PC-3 (cell line): Measurements from ENCODE around the gene ELF2. TPM values are rescaled to one million over a fixed set of nuclear protein-coding genes. Genes with fewer than 3 reads are reported as not detected.

Experiments
- ATAC-seq: fragments of 200-7000 bp; cut with Tn5 transposase; 2 replicates; pipeline ENCODE4 v1.9.1; 2020; ENCODE audit warnings: mild to moderate bottlenecking, moderate library complexity
- BruUV-seq: library from RNA; stranded (reverse); fragments of 400-500 nt; replicated peaks from 2 replicates; lab custom pipeline; 2021; lab: Mats Ljungman, UMichigan
- CTCF ChIA-PET: fragments of 300-600 bp; sonication (Branson Sonifier 250); formaldehyde crosslinking; loops from one replicate; lab custom pipeline; 2022; ENCODE audit warnings: antibody characterized with exemption; lab: Charles Lee
- POLR2A ChIA-PET: fragments of 300-600 bp; sonication (Branson Sonifier 250); formaldehyde crosslinking; loops from one replicate; lab custom pipeline; 2022; ENCODE audit warnings: antibody characterized with exemption; ENCODE audit not compliant: unreplicated experiment; lab: Charles Lee
- DNase-seq: peaks from one replicate; pipeline ENCODE4 v3.0.0-alpha.2; 2015
- H2AFZ ChIP-seq: fragments of 300-600 bp; sonication (generic); 2 replicates; pipeline ENCODE4 v1.6.0; 2016; ENCODE audit warnings: antibody characterized with exemption, low read length
- H3F3A ChIP-seq: fragments of 300-600 bp; sonication (generic); one replicate; pipeline ENCODE4 v1.6.0; 2017; ENCODE audit warnings: antibody characterized with exemption, low read length, control low read depth, mild to moderate bottlenecking; ENCODE audit not compliant: unreplicated experiment
- H3K27ac ChIP-seq: fragments of 300-600 bp; sonication (generic); 2 replicates; pipeline ENCODE4 v1.5.1; 2016; ENCODE audit warnings: mild to moderate bottlenecking, low read length
- H3K27me3 ChIP-seq: fragments of 300-600 bp; sonication (generic); 2 replicates; pipeline ENCODE4 v1.6.1; 2016; ENCODE audit warnings: low read length, mixed read lengths
- H3K36me3 ChIP-seq: fragments of 300-600 bp; sonication (generic); 2 replicates; pipeline ENCODE4 v1.6.1; 2016; ENCODE audit warnings: low read depth, mixed run types, low read length, mixed read lengths
- H3K4me1 ChIP-seq: fragments of 300-600 bp; sonication (generic); 2 replicates; pipeline ENCODE4 v1.5.1; 2016; ENCODE audit warnings: low read length; ENCODE audit not compliant: insufficient read depth
- H3K4me2 ChIP-seq: fragments of 300-600 bp; sonication (generic); 2 replicates; pipeline ENCODE4 v1.6.0; 2016; ENCODE audit warnings: low read length
- H3K4me3 ChIP-seq: fragments of 300-600 bp; sonication (generic); 2 replicates; pipeline ENCODE4 v1.5.1; 2016; ENCODE audit warnings: mild to moderate bottlenecking, low read length, mixed read lengths
- H3K79me2 ChIP-seq: fragments of 300-600 bp; sonication (generic); 2 replicates; pipeline ENCODE4 v1.6.1; 2017; ENCODE audit warnings: low read length, mixed read lengths
- H3K9ac ChIP-seq: fragments of 300-600 bp; sonication (generic); 2 replicates; pipeline ENCODE4 v1.6.0; 2016; ENCODE audit warnings: mild to moderate bottlenecking, low read length
- H3K9me2 ChIP-seq: fragments of 300-600 bp; sonication (generic); replicated peaks from 2 replicates; pipeline ENCODE4 v1.6.1; 2016; ENCODE audit warnings: mixed run types, low read length, mixed read lengths
- H3K9me3 ChIP-seq: fragments of 300-600 bp; sonication (generic); 2 replicates; pipeline ENCODE4 v1.6.1; 2016; ENCODE audit warnings: low read length, mixed read lengths
- H4K20me1 ChIP-seq: fragments of 300-600 bp; sonication (generic); 2 replicates; pipeline ENCODE4 v1.6.1; 2016; ENCODE audit warnings: low read length, mixed read lengths
- CTCF ChIP-seq: fragments of 300-600 bp; sonication (generic); conservative IDR thresholded peaks from 2 replicates; pipeline ENCODE4 v1.5.1; 2017; ENCODE audit warnings: antibody characterized with exemption, low read depth, mild to moderate bottlenecking, low read length
- EZH2 ChIP-seq: fragments of 300-600 bp; sonication (generic); IDR thresholded peaks from one replicate; pipeline ENCODE4 v1.6.1; 2017; ENCODE audit warnings: antibody characterized with exemption, mild to moderate bottlenecking, low read length; ENCODE audit not compliant: unreplicated experiment
- EZH2phosphoT487 ChIP-seq: fragments of 300-600 bp; sonication (generic); IDR thresholded peaks from 2 replicates; pipeline ENCODE4 v1.6.1; 2018; ENCODE audit warnings: mild to moderate bottlenecking, antibody characterized with exemption, low read length, borderline replicate concordance
- intact Hi-C: fragments of 100-400 bp; cut with micrococcal nuclease; formaldehyde crosslinking; loops from 2 replicates; pipeline ENCODE4 v1.9.0; 2023
- total RNA-seq: library from RNA; depleted of rRNA; stranded (reverse); fragments of >200 nt; gene quantifications from 2 replicates; pipeline ENCODE4 v1.2.3, GENCODE V29; 2014

ELF2 gene
- total RNA-seq, 1 experiment from 2014 or later = 18.5 TPM

DNA sequence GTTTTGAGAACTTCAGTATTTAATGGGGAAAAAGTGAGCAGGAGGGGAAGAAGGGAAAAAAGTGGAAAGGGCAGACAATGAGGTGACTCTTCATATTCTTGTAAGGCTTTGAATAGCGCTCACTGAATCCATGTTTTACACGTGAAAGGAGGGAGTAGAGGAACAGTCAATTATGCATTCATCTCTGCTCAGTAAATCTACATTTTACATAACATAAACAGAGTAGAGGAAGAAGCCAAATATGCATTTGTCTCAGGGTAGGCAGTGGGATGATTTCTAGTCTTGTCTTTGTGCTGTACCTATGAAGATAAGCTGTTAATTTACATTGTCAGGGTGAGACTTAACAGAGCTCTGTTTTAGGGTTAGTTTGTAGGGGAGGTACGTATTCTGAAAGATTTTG, 19.4 kb upstream of the ELF2 start:
- ChIA-PET CTCF (no interaction called here), POLR2A (no interaction called here)
- H3K36me3 ChIP-seq = no peaks in the 10 kb centered on the region
- H3K4me1 ChIP-seq = no peaks in the 10 kb centered on the region
- no peak overlapping the region for H2AFZ ChIP-seq
- H3K9me2 ChIP-seq = no peaks in the 10 kb centered on the region
- ATAC-seq (no peak), DNase-seq (no peak)
- no TSS peak for BruUV-seq
- H3K4me2 ChIP-seq = no peak overlapping the region
- no peaks in the 10 kb centered on the region for H3K79me2 ChIP-seq
- no peaks in the 10 kb centered on the region for H3F3A ChIP-seq
- no peak overlapping the region for H3K4me3 ChIP-seq
- intact Hi-C loops = no loop called here
- H3K9me3 ChIP-seq = no peaks in the 10 kb centered on the region
- TF ChIP-seq EZH2phosphoT487 (no peak), EZH2 (no peak), CTCF (no peak)
- H4K20me1 ChIP-seq = no peaks in the 10 kb centered on the region
- H3K27ac ChIP-seq = no peak overlapping the region
- H3K9ac ChIP-seq = no peak overlapping the region
- no peaks in the 10 kb centered on the region for H3K27me3 ChIP-seq

GRCh38 chr4:139191373-139191772, 14.4 kb upstream of the ELF2 start:
- H3K36me3 ChIP-seq = no peaks in the 10 kb centered on the region
- CTCF ChIA-PET = no interaction called here
- BruUV-seq = no TSS peak
- no peaks in the 10 kb centered on the region for H3K79me2 ChIP-seq
- no peaks in the 10 kb centered on the region for H3K9me3 ChIP-seq
- H3K4me3 ChIP-seq = no peak overlapping the region
- H3K27me3 ChIP-seq = no peaks in the 10 kb centered on the region
- POLR2A ChIA-PET = no interaction called here
- H2AFZ ChIP-seq = no peak overlapping the region
- no peak overlapping the region for H3K27ac ChIP-seq
- no peaks in the 10 kb centered on the region for H4K20me1 ChIP-seq
- no peak for TF ChIP-seq EZH2phosphoT487
- TF ChIP-seq EZH2 = no peak
- TF ChIP-seq CTCF = no peak
- H3K9ac ChIP-seq = no peak overlapping the region
- H3K4me2 ChIP-seq = no peak overlapping the region
- no peaks in the 10 kb centered on the region for H3K4me1 ChIP-seq
- DNase-seq (no peak), ATAC-seq (no peak)
- no peaks in the 10 kb centered on the region for H3F3A ChIP-seq
- H3K9me2 ChIP-seq = no peaks in the 10 kb centered on the region
- intact Hi-C loops = no loop called here

DNA sequence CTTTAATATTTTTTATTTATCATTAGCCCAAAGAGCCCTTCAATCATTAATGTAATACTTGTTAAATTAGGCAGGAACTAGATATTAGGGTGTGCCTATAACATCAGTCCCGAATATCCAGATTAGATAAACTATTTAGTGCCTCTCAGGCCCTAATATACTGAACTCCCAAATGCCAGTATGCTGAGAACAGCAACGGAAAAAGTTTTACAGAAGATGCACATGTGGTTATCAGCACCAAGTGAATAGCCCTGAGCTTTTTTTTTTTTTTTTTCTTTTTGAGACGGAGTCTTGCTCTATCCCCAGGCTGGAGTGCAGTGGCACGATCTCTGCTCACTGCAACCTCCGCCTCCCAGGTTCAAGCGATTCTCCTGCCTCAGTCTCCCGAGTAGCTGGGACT, 13.0 kb upstream of the ELF2 start:
- no peak for TF ChIP-seq EZH2
- TF ChIP-seq CTCF = no peak
- TF ChIP-seq EZH2phosphoT487 = no peak
- DNase-seq (no peak), ATAC-seq (no peak)
- H3K9ac ChIP-seq = no peak overlapping the region
- intact Hi-C loops = no loop called here
- H3F3A ChIP-seq = no peaks in the 10 kb centered on the region
- H2AFZ ChIP-seq = no peak overlapping the region
- H3K9me2 ChIP-seq = no peaks in the 10 kb centered on the region
- no peak overlapping the region for H3K27ac ChIP-seq
- CTCF ChIA-PET = no interaction called here
- H3K4me3 ChIP-seq = no peak overlapping the region
- H3K9me3 ChIP-seq = no peaks in the 10 kb centered on the region
- BruUV-seq = no TSS peak
- no peaks in the 10 kb centered on the region for H3K36me3 ChIP-seq
- no peaks in the 10 kb centered on the region for H3K27me3 ChIP-seq
- H4K20me1 ChIP-seq = no peaks in the 10 kb centered on the region
- POLR2A ChIA-PET = no interaction called here
- H3K4me1 ChIP-seq = no peaks in the 10 kb centered on the region
- no peaks in the 10 kb centered on the region for H3K79me2 ChIP-seq
- H3K4me2 ChIP-seq = no peak overlapping the region
